ENCODE data around the gene RPTOR. TPM values are rescaled to one million over a fixed set of nuclear protein-coding genes. Genes with fewer than 3 reads are reported as not detected.

RPTOR gene
- total and polyA plus RNA-seq, 10 of the 15 experiments (the other 5 are each of a cell fraction or from before 2014, with no cell fraction given), result 0.18 to 32.1 (median 7.8) TPM

GRCh38 chr17:80892019-80892855 is 347.6 kb downstream of the RPTOR start (continued):
- TF ChIP-seq POU2F2 (IDR thresholded peaks at IDR 0.05; ENCODE audit: borderline replicate concordance, low read depth, low read length) (0 out of 3 replicates have a peak, but pooled peaks have one; percentile 48), BCL3 (IDR thresholded peaks at IDR 0.05; ENCODE audit: borderline replicate concordance, insufficient read depth, low read depth, low read length, poor library complexity, severe bottlenecking) (no peak), IKZF1 (conservative IDR thresholded peaks at IDR 0.05) (peak; percentile 50; the same call in 1 of the 2 replicates), CUX1 (IDR thresholded peaks at IDR 0.05; ENCODE audit: insufficient replicate concordance, low read depth, low read length) (no peak), TCF7 (IDR thresholded peaks at IDR 0.05; ENCODE audit: borderline replicate concordance) (no peak), NFIC (IDR thresholded peaks at IDR 0.05; ENCODE audit: low read depth, low read length) (peak; percentile 87), NRF1 (conservative IDR thresholded peaks at IDR 0.05; ENCODE audit: low read depth, low read length) (no peak), CREM (IDR thresholded peaks at IDR 0.05; ENCODE audit: low read depth) (peak; percentile 91), ATF2 (IDR thresholded peaks at IDR 0.05; ENCODE audit: low read length) (peak; percentile 75), HCFC1 (IDR thresholded peaks at IDR 0.05; ENCODE audit: low read length) (no peak), EZH2 (IDR thresholded peaks at IDR 0.05; ENCODE audit: borderline replicate concordance, control insufficient read depth, low read depth, low read length) (no peak), CHD2 (IDR thresholded peaks at IDR 0.05; ENCODE audit: borderline replicate concordance, low read depth, low read length) (no peak), NR2C2 (IDR thresholded peaks at IDR 0.05; ENCODE audit: borderline replicate concordance, control insufficient read depth, insufficient read length, low read depth) (no peak), GATAD2B (conservative IDR thresholded peaks at IDR 0.05; ENCODE audit: low read depth) (no peak), SMARCA5 (IDR thresholded peaks at IDR 0.05) (peak; percentile 16; the same call in 1 of the 2 replicates), ZZZ3 (IDR thresholded peaks at IDR 0.05; ENCODE audit: control insufficient read depth, insufficient read length, low read depth) (no peak), GABPA (IDR thresholded peaks at IDR 0.05; ENCODE audit: low read depth) (peak; percentile 65), KAT2A (conservative IDR thresholded peaks at IDR 0.05; ENCODE audit: control insufficient read depth, low read depth, low read length) (no peak)
- TF ChIP-seq, protein P1, sequence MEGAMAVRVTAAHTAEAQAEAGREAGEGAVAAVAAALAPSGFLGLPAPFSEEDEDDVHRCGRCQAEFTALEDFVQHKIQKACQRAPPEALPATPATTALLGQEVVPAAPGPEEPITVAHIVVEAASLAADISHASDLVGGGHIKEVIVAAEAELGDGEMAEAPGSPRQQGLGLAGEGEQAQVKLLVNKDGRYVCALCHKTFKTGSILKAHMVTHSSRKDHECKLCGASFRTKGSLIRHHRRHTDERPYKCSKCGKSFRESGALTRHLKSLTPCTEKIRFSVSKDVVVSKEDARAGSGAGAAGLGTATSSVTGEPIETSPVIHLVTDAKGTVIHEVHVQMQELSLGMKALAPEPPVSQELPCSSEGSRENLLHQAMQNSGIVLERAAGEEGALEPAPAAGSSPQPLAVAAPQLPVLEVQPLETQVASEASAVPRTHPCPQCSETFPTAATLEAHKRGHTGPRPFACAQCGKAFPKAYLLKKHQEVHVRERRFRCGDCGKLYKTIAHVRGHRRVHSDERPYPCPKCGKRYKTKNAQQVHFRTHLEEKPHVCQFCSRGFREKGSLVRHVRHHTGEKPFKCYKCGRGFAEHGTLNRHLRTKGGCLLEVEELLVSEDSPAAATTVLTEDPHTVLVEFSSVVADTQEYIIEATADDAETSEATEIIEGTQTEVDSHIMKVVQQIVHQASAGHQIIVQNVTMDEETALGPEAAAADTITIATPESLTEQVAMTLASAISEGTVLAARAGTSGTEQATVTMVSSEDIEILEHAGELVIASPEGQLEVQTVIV (IDR thresholded peaks at IDR 0.05; ENCODE audit: borderline replicate concordance, partially characterized antibody), result no peak
